Measurements from ENCODE around the gene KLHL24. TPM values are rescaled to one million over a fixed set of nuclear protein-coding genes. Genes with fewer than 3 reads are reported as not detected.
A peak's percentile ranks its signal among the peaks of the same experiment; 100 is the strongest.

The KLHL24 gene
- total RNA-seq, 2 donors from 2014 or later: 42.2 to 42.8 TPM

DNA sequence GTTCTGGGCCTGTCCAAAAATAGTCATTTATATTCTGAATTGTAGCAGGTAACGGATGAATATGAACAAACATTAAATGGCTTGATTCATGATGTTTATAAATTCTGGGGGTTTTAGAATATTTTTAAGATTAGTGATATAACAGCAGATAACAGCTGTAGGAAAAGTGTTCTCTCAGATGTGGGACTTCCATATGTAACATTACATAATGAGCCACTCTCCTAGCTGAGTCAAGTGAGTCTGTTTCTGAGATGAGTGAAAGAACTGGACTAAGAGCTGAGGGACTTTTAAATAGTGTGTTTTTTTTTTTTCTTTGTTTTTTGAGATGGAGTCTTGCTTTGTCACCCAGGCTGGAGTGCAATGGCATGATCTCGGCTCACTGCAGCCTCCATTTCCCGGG lies 76.1 kb downstream of the KLHL24 start:
- no peaks in the 10 kb centered on the region for H3K27me3 Mint-ChIP-seq (ENCODE audit: low read depth)
- H3K4me1 Mint-ChIP-seq (ENCODE audit: low read depth): peaks cover 5% of the 10 kb centered on the region
- ATAC-seq (replicated peaks in 1 of 2): no peak
- no peak for DNase-seq
- H3K4me3 Mint-ChIP-seq: no peak overlapping the region
- H3K36me3 Mint-ChIP-seq (ENCODE audit: insufficient read depth in 2 of 2): peaks cover 0 to 1% of the 10 kb centered on the region in 2 donors
- H3K27ac Mint-ChIP-seq: no peak overlapping the region
- no peaks in the 10 kb centered on the region for H3K9me3 Mint-ChIP-seq

DNA sequence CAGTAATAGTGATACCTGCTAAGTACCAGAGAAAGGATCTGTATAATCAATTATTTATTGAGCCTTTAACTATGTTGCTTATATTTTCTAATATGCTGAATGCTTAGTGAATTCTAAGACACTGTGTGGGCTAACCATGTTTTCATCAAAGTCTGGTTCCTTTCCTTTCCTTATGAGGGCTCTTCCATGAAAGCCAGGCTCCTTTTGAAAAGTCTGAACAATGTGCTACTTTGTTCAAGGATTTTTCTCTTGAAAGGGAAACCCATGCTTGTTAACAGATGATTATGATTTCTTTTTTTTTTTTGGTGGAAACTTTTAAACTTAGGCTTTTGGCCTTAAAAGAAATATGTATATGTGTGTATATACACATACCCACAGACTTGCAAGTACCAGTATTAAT lies 79.2 kb downstream of the KLHL24 start:
- DNase-seq: no peak
- Mint-ChIP-seq H3K27me3 (ENCODE audit: low read depth) (no peaks in the 10 kb centered on the region), H3K9me3 (no peaks in the 10 kb centered on the region), H3K4me3 (no peak overlapping the region), H3K4me1 (ENCODE audit: low read depth) (no peaks in the 10 kb centered on the region), H3K27ac (no peak overlapping the region), H3K36me3 (ENCODE audit: insufficient read depth in 2 of 2) (peaks cover 0 to 24% of the 10 kb centered on the region in 2 donors)
- no peak for ATAC-seq (replicated peaks in 1 of 2)

DNA sequence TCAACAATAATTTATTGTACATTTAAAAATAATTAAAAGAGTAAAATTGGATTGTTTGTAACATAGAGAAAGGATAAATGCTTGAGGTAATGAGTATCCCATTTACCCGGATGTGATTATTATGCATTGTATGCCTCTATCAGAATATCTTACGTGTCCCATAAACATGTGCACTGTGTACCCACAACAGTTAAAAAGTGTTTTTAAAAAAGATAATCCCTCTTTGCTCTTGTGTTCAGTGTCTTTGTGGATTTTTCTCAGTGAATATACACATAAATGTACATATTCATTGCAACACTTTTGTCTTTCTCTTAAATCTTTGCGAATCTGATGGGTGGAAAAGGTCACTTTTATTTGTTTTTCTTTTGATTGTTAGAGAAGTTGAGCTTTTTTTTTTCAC lies 82.6 kb downstream of the KLHL24 start:
- Mint-ChIP-seq H3K4me3 (no peak overlapping the region), H3K36me3 (ENCODE audit: insufficient read depth in 2 of 2) (peaks cover 2 to 36% of the 10 kb centered on the region in 2 donors), H3K27ac (no peak overlapping the region), H3K9me3 (no peaks in the 10 kb centered on the region), H3K4me1 (ENCODE audit: low read depth) (no peaks in the 10 kb centered on the region), H3K27me3 (ENCODE audit: low read depth) (no peaks in the 10 kb centered on the region)
- no peak for DNase-seq
- no peak for ATAC-seq (replicated peaks in 1 of 2)

DNA sequence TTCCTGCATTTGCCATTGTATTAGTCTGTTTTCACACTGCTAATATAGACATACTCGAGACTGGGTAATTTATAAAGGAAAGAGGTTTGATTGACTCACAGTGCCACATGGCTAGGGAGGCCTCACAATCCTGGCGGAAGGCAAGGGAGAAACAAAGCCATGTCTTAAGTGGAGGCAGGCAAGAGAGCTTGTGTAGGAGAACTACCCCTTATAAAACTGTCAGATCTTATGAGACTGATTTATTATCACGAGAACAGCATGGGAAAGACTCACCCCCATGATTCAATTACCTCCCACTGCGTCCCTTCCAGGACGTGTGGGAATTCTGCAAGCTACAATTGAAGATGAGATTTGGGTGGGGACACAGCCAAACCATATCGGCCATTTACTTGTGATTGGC lies 90.0 kb downstream of the KLHL24 start:
- Mint-ChIP-seq H3K4me1 (ENCODE audit: low read depth) (no peaks in the 10 kb centered on the region), H3K27me3 (ENCODE audit: low read depth) (no peaks in the 10 kb centered on the region), H3K27ac (peak overlapping the region; percentile 76), H3K4me3 (no peak overlapping the region), H3K9me3 (no peaks in the 10 kb centered on the region), H3K36me3 (ENCODE audit: insufficient read depth in 2 of 2) (peaks cover 6 to 32% of the 10 kb centered on the region in 2 donors)
- no peak for DNase-seq
- ATAC-seq (replicated peaks in 1 of 2): no peak

DNA sequence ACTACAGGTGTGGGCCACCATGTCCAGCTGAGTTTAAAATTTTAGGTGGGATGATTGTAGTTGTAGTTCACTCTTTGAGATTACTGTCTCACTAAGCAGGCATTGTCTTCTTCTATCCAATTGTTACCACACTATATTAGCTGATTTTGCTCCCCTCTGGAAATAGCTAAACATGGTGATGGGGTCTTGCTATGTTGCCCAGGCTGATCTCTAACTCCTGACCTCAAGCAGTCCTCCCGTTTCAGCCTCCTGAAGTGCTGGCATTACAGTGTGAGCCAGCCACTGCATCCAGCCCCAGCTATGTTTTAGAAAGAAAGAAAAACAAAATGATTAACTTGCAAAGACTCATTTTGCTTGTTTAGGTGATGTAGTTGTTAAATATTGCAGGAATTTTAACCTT lies 92.8 kb downstream of the KLHL24 start:
- Mint-ChIP-seq H3K27ac (no peak overlapping the region), H3K36me3 (ENCODE audit: insufficient read depth in 2 of 2) (peaks cover 7 to 25% of the 10 kb centered on the region in 2 donors), H3K9me3 (no peaks in the 10 kb centered on the region), H3K4me1 (ENCODE audit: low read depth) (no peaks in the 10 kb centered on the region), H3K4me3 (no peak overlapping the region), H3K27me3 (ENCODE audit: low read depth) (no peaks in the 10 kb centered on the region)
- ATAC-seq (replicated peaks in 1 of 2): no peak
- DNase-seq: no peak

DNA sequence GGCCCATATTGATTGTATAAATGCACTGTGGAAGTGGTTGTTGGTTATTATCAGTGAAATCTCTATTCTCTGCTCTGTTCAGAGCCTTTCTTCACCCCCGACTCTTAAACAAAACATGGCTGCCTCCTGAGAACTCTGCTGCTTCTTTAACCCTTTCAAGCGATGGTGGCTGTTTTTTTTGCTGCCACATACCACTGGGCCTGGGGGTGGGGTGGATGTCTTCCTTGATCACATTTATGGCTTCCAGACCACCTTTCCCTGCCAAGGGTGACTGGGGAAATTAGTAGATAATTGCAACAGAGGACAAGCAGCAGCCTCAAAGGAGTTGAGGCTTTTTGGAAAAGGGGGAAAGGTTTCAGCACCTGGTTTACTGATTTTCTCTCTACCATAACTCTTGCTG lies 94.9 kb downstream of the KLHL24 start:
- peaks cover 7 to 32% of the 10 kb centered on the region in 2 donors for H3K36me3 Mint-ChIP-seq (ENCODE audit: insufficient read depth in 2 of 2)
- H3K4me3 Mint-ChIP-seq: no peak overlapping the region
- peaks cover 6% of the 10 kb centered on the region for H3K4me1 Mint-ChIP-seq (ENCODE audit: low read depth)
- no peak overlapping the region for H3K27ac Mint-ChIP-seq
- ATAC-seq (replicated peaks in 1 of 2) (no peak), DNase-seq (no peak)
- no peaks in the 10 kb centered on the region for H3K9me3 Mint-ChIP-seq
- no peaks in the 10 kb centered on the region for H3K27me3 Mint-ChIP-seq (ENCODE audit: low read depth)

DNA sequence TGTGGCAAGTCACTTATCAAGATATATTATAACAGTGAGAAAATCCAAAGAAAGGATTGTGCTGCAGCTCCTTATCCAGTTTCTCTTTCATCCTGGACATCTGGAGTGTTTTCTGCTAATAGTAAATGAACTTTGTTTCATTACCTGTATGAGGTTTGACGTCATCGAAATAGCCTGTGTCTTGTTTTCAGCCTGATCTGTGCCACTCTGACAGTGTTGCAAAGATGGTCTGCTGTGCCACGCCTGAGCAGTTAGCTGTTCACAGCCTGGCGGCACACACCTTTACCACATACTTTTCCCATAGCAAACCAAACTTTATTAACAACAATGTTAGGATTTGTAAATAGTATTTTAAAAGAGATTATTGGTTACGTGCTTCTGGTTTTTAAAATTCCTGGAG lies 96.2 kb downstream of the KLHL24 start:
- H3K4me3 Mint-ChIP-seq: no peak overlapping the region
- H3K27ac Mint-ChIP-seq: no peak overlapping the region
- H3K36me3 Mint-ChIP-seq (ENCODE audit: insufficient read depth in 2 of 2): peaks cover 3 to 41% of the 10 kb centered on the region in 2 donors
- no peak for ATAC-seq (replicated peaks in 1 of 2)
- H3K4me1 Mint-ChIP-seq (ENCODE audit: low read depth): peaks cover 6% of the 10 kb centered on the region
- no peaks in the 10 kb centered on the region for H3K9me3 Mint-ChIP-seq
- no peak for DNase-seq
- no peaks in the 10 kb centered on the region for H3K27me3 Mint-ChIP-seq (ENCODE audit: low read depth)

DNA sequence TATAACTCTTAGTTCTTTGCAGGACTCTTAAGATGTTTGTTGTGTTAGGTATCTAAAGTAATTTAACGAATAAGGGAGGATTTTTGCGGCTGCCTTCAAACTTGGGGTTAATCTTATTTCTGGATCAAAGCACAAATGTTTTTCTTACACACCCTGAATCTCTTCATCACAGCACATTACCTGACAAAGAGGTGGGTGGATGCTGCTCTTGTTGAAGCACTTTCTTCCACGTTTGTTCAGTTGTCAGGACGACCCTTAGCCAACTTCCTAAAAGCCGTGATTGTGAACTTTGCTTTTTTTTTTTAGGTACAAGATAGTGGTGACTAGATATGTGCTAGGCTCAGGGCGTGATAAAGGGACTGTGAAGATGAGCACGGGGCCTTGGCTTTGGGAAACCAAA lies 98.1 kb downstream of the KLHL24 start:
- Mint-ChIP-seq H3K4me3 (no peak overlapping the region), H3K4me1 (ENCODE audit: low read depth) (peaks cover 6% of the 10 kb centered on the region), H3K9me3 (no peaks in the 10 kb centered on the region), H3K36me3 (ENCODE audit: insufficient read depth in 2 of 2) (peaks cover 8 to 44% of the 10 kb centered on the region in 2 donors), H3K27ac (no peak overlapping the region), H3K27me3 (ENCODE audit: low read depth) (no peaks in the 10 kb centered on the region)
- DNase-seq: no peak
- no peak for ATAC-seq (replicated peaks in 1 of 2)

Other genes with a start within 250 kb of the KLHL24 start
- 10 to 100 TPM in 1 of 2 donors, 1 to 10 TPM in 1; 7.6 to 11.5 TPM for gene MCF2L2, start 207.0 kb upstream of the KLHL24 start, total RNA-seq
- 10 to 100 TPM; 83.5 to 88.8 TPM for gene KLHL6, start 79.9 kb upstream of the KLHL24 start, total RNA-seq
- 10 to 100 TPM; 44.6 to 52.2 TPM for gene YEATS2, start 62.2 kb downstream of the KLHL24 start, total RNA-seq
- 1 to 10 TPM in 1 of 2 donors, under 1 TPM in 1; 1.00 to 1.4 TPM for gene MAP6D1, start 190.0 kb downstream of the KLHL24 start, total RNA-seq
- gene PARL, start 249.3 kb downstream of the KLHL24 start, total RNA-seq: 10 to 100 TPM; 77.3 to 92.3 TPM

All from activated T-cell treated with anti-CD3 and anti-CD28 coated beads, Interleukin-2, amount 50 U/mL, for 72 hours (primary cell).